HG02588 (cell line): ENCODE measurements around the gene BCAS1.
"Not testable (repeated sequence)": the region's sequence is repeated elsewhere in the genome, so short reads cannot be mapped to it uniquely, and the experiment has no call there.

Experiments
- ATAC-seq: cut with Tn5 transposase; IDR thresholded peaks from one replicate; pipeline ENCODE4 v1.9.1; 2021; ENCODE audit warnings: mild to moderate bottlenecking, moderate library complexity; ENCODE audit not compliant: unreplicated experiment

Gene BCAS1

DNA sequence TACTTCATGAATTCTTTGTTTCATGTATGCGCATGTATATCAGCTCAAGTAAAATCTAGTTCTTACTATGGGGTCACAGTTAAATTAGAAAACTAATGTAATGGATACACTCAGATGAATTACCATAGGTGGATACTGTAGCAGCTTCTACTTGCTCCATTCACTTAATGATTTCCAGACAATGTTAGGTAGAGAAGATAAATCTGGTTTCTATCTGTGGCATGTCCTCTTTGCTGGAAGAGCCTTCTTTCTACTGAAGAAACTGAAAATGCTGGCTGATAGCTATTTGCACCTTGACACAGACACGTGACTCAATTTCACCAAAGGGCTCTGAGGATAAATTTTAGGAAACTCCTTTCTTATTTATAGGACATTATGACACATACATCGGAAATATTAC is 49.5 kb downstream of the BCAS1 start:
- ATAC-seq, result no peak

DNA sequence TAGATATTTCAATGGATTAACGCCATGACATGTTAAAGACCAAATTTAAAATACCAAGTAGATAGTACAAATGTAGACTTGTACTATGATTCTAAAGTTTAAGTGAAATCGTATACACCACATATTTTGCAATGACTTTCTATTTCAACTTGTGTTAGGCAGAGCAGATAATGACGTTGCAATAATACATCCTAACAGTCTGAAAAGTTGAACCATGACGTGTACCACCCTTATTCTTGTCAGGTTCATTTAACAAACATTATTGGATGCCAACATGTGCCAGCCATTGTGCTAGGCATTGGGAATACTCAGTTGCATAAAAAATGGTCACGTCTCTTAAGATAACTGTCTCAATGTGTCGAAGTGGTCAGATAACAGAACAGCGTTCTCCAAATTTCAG is 50.0 kb downstream of the BCAS1 start:
- ATAC-seq, result no peak

GRCh38 chr20:54019585-54019984 is 50.8 kb downstream of the BCAS1 start:
- no peak for ATAC-seq

- no peak for ATAC-seq
Observed at GRCh38 chr20:54019127-54019526, 51.3 kb downstream of the BCAS1 start.

- ATAC-seq, result peak; percentile 93
Observed at GRCh38 chr20:54017846-54018245, 52.5 kb downstream of the BCAS1 start.

DNA sequence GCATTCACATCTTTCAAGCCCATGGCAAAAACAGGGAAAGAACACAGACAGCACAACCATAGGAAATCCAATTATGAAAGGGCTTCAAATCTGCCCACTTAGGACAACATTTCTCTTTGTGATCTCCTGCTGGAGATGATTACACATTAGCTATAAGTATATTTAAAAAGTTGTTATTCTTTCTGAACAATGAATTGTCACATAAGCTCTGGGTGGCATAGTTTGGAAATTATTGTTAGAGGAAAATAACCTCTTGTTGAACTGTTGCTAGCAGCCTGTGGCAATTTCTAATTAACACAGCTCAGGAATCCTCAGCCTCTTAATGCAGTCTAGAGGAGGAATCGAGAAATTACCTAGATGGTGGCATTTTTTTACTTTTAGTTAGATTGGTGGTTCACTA is 54.9 kb downstream of the BCAS1 start:
- no peak for ATAC-seq

DNA sequence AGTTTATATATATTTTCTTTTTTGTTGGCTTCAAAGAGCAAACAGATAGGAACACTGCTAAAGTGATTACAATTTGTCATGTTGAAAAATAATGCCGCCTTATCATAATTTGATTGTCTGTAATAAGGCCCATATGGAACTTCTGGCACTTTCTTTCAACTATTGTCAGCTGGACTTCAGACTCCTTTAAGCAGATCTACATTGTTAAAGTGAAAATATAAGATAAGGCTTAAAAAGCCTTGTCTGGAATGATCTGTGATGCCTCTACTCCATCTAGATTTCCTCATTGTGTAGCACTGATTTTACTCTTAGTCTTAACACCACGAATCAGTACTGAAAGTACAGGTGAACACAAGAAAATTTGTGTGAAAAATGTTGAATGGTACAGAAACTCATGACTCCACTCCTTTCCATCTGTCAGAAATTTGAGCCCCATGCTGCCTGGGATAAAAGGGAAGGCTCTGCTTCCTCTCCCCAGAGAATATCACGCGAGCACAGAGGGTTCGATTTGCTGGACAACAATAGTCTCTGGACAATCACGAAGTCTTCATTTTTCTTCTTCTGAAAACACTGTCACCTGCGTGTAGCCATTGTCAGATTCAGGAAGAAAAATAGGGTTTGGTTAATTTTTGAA is 56.0 kb downstream of the BCAS1 start:
- ATAC-seq, result no peak

DNA sequence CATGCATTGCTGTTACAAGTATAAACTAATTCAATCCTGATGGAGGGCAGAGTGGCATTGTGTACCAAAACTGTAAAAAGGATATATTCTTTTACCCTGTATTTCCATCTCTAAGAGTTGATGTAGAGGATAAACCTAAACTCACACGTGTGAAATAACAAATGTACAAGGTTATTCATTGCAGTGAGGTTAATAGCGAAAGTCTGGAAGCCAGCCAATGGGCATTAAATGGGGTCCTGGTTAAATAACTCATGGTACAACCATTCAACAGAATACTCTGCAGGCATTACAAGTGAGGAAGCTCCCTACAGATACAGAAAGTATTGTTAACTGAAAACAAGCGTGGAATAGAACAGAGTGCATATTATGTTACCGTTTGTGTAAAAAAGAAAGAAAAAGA is 56.9 kb downstream of the BCAS1 start:
- no peak for ATAC-seq

DNA sequence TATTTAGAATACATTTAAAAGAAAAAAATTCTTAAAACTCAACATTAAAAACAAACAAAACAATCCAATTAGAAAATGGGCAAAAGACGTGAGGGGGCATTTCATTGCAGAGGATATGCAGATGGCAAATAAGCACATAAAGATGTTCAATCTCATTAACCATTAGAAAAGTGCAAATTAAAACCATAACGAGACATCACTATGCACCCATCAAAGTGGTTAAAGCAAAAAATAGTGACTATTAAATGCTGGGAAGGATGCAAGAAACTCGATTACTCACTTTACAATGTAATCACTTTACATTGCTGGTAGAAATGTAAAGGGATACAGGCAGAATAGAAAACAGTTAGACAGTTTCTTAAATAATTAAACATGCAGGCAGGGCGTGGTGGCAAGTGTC is 59.0 kb downstream of the BCAS1 start:
- ATAC-seq, result no peak

DNA sequence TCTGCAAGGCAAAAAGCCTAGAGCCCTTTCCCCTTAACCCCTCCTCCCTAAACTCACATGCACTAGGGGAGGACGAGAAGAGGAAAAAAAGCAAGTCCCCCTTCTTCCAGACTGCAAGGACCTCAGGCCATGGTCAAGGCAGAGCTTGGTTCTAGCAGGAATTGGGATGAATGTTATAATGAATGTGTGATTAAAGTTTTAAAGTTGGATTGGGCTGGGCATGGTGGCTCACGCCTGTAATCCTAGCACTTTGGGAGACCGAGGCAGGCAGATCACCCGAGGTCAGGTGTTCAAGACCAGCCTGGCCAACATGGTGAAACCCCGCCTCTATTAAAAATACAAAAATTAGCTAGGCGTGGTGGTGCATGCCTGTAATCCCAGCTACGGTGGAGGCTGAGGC is 64.2 kb downstream of the BCAS1 start:
- not testable (repeated sequence) for ATAC-seq

- no peak for ATAC-seq
Observed at GRCh38 chr20:54005524-54005923, 64.9 kb downstream of the BCAS1 start.

DNA sequence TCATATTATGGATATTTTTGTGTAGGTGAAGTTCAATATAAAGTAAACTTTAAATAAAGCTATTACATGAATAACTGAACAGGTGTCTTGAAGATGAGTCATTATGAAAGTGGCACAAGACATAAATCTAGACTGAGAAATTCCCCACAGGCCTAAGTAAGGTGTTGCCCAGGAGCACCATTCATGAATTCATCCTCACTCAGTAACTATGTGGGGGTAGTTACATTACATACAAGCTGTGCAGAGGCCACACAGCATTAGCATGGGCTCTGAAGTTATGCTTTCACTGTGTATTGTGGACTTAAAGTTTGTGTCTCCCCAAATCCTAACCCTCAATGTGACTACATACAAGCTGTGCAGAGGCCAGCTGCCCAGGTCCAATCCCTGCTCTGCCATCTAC is 65.9 kb downstream of the BCAS1 start:
- peak; percentile 98 for ATAC-seq

DNA sequence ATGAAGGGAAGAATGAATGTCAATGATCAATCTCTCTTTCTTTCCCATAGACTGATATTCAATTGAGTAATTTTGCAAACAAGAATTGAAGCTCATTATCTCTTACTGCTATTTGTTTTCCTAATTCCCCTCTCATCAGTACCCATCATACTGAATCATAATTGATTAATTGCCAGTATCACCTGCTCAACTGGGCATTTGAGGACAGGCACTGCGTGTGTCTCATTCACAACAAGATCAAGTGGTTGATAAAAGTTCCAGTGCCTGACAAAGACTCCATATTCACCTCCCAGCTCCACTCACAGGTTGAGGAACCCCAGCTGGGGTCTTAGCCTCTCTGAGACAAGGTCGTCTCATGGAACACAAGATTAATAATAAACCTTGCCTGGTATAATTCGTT is 67.7 kb downstream of the BCAS1 start:
- no peak for ATAC-seq

DNA sequence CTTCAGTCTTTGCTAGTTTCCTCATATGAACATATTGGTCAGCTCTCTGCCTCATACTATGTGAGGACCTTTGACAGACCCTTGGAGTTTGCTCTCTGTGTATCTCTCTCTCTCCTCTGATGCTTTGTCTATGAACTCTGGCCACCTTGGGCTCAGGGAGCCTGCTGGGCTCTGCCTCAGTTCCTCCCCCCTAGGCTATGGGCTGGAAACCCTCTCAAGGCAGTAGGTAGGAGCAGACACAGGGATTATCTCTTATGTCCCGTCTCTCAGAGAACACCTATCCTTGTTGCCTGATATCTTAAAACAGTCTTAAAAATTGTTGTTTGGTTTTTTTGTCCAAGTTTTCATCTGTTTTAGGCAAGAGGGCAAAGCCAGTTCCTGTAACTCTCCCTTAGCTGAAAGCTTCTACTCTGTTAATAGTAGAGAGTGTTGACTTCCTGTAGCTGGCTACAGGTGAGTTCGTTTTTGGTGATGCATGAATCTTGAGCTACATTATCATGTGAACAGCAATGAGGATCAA is 68.3 kb downstream of the BCAS1 start:
- no peak for ATAC-seq

DNA sequence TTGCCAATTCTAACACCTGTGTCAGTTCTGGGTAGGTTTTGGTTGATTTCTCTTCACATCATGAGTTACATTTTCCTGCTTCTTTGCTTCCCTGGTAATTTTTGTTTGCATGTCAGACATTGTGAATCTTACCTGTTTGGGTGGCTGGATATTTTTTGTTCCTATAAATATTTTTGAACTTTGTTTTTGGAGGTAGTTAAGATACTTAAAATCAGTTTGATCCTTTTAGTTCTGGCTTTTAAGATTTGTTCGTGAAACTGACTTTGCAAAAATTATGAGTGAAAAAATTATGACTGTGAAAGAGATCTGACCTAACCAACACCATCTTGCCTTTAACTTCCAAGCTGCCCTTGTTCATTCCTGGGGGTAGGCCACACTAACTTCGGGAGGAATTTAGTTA is 69.5 kb downstream of the BCAS1 start:
- ATAC-seq, result no peak

GRCh38 chr20:54000262-54000661 is 70.1 kb downstream of the BCAS1 start:
- ATAC-seq, result no peak

- no peak for ATAC-seq
Observed at GRCh38 chr20:53999077-53999476, 71.3 kb downstream of the BCAS1 start.

DNA sequence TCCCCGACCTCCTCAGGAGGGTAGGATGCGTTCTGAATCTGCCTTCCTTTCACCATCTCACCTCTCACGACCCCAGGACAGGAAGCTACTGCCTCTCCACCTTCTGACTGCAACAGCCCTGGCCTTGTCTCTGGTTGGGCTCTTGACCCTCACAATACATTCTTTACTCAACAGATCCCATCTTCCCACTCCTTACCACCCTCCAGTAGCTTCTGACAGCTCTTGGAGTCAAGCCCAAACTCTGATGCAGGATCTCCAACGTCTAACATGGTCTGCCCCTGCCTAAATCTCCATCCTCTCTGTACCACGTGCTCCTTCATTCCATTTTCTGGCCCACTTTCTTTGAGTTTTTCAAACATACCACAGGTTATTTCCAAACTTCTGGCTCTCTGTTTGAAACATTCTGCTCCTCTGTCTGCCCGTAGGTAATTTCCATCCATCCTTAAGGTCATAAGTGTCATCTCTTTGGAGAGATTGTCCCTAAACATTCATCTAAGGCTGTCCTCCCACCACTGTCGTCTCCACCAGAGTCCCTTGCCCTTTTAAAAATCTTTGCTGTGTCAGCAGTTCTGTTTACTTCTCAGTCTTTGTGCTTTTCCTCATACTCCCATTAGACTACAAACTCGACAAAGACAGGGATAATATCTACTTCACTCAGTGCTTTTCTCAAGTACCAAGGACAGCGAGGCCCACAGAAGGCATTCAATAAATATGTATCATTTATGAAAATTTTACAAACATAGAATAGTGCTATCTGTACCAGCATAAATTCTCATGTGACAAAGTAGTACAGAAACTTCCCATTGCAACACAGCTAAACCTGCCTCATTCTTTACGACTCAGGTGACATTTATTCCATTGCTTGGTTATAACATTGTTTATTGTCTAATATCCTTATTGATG is 73.6 kb downstream of the BCAS1 start:
- ATAC-seq, result no peak

- ATAC-seq, result no peak
Observed at GRCh38 chr20:53995949-53996348, 74.4 kb downstream of the BCAS1 start.

DNA sequence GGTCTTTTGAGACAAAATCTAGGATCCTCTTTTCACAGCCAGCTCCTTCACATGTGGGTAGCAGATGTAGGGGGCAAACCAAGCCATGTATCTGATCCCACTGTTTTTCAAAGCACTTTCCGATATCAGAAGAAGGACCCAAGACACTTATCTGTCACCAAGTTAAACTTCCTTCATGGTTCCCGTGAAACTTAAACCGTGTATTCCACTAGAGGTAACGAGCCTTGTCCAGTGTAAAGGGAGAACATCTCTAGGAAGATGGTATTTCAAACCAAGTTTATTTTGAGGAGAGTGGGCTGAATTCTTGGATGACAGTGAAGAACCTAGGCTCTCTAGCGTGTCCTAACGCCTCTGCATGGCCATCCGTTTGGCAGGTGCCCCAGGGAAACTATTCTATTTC is 76.3 kb downstream of the BCAS1 start:
- ATAC-seq, result no peak

- no peak for ATAC-seq
Observed at GRCh38 chr20:53993310-53993709, 77.1 kb downstream of the BCAS1 start.

DNA sequence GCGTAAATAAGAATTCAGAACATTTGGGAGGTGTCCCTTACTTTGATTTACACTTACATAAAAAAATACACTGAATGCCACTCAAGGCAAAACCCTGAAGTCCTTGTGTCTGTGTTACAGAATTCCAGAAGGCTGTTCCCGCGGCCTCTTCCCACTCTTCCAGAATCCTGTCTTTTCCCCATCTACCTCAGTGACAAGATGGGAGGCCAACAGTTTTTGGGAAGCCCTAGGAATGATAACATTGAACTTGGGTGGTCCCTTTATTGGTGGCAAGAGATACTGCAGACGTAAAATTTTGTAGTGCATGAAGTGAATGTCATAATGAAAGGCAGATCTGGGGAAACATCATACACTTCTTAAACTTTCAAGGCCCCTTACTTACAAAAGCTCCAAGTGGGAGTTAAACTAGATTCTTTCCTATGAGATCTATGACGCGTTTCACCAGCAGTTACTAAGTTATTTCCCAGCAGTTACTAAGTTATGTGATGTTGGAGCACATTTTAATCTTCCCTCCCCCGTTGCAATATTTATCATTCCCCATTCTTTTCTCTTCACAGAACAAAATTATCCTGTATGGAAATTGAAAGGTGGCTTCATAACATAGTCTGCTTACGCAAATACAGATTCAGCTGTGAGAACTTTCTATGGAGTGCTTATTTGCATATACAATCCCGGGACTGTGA is 79.5 kb downstream of the BCAS1 start:
- no peak for ATAC-seq
